H1 (cell line): ENCODE measurements around the gene CRLF3.

Experiments
- CTCF ChIP-seq, 3 experiments: IDR thresholded peaks; 1 replicate in 2 of 3; 2 replicates in 1 of 3; pipeline versions ENCODE4 v1.5.1 to v1.6.1; 2011; ENCODE audit warnings: low read length in 3 of 3, mild to moderate bottlenecking in 3 of 3, inconsistent platforms in 2 of 3, low read depth in 1 of 3, moderate library complexity in 1 of 3; ENCODE audit not compliant: insufficient read depth in 1 of 3; ENCODE audit errors: control extremely low read depth in 1 of 3
- SIN3A ChIP-seq, 2 experiments: IDR thresholded peaks in 1 of 2; conservative IDR thresholded peaks in 1 of 2; 2 replicates each; pipeline ENCODE4 v1.6.1; 2011 to 2012; ENCODE audit warnings: low read length in 2 of 2, improper control_type of control experiment in 1 of 2, low read depth in 1 of 2, mild to moderate bottlenecking in 1 of 2
- TEAD4 ChIP-seq: IDR thresholded peaks from 2 replicates; pipeline ENCODE4 v1.6.1; 2012; ENCODE audit warnings: low read depth, low read length, inconsistent platforms, mixed read lengths

GRCh38 chr17:30788918-30789317 is 35.6 kb downstream of the CRLF3 start:
- TF ChIP-seq CTCF (IDR thresholded peaks at IDR 0.05; ENCODE audit: control extremely low read depth in 1 of 3, insufficient read depth in 1 of 3, low read depth in 1 of 3, low read length in 3 of 3) (no peak), SIN3A (conservative IDR thresholded peaks at IDR 0.05 in 1 of 2, IDR thresholded peaks at IDR 0.05 in 1 of 2; ENCODE audit: low read depth in 1 of 2, low read length in 2 of 2) (no peak), TEAD4 (no peak)
